Ecto neural progenitor cell (in vitro differentiated cells): Measurements from ENCODE around the gene C5orf22.
"Not testable (repeated sequence)": the region's sequence is repeated elsewhere in the genome, so short reads cannot be mapped to it uniquely, and the experiment has no call there.

Experiments
- DNase-seq: peaks from one replicate; pipeline ENCODE4 v3.0.0-alpha.2; 2018; ENCODE audit warnings: low spot score

Gene C5orf22

GRCh38 chr5:31531888-31532547, at the start of gene C5orf22, which contains the start of gene DROSHA:
TSS of gene C5orf22 (plus strand) at chr5:31532301. CDS start at chr5:31532393, 92 bp downstream.
TSS of gene DROSHA (minus strand) at chr5:31532093. CDS start at chr5:31529059, 3,034 bp downstream.
- DNase-seq, result peak; percentile 95

DNA sequence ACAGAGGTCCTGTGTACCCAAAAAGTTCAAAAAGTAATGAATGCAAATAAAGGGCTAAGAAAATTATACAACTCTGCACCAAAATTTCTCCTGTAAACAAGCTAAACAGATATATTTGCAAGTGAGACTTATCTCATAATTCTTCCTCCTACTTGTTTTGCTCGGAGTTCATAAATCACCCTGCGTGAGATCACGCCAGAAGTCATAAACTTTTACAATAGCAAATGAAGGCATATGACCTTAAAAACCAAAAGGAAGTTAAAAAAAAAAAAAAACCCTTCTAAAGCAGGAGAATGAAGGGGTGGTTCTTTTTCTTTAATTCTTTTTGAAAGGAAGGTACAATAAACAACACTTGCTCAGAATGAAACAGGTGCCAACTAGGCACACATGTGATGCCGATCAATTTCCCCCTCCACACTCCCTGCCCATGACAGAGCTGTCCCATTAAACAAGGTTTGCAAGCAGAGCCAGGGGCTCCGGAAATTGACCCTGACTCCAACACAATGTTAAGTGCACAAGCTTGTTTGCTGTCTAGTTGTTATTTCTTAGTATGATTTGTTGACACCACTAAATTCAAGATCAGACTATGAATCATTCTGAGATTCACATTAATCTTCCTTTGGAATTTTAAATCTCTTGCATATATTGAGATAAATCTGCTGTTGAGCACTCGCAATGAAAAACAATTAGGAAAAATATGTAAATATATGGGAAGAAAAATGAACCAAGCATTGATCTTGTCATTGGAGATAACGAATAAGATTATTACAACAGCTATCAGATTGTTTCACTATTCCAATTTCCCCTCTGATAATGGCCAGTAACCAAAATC, 46.5 kb upstream of the C5orf22 start:
- DNase-seq, result no peak

- no peak for DNase-seq
Measured at GRCh38 chr5:31486441-31486840, 45.7 kb upstream of the C5orf22 start.

DNA sequence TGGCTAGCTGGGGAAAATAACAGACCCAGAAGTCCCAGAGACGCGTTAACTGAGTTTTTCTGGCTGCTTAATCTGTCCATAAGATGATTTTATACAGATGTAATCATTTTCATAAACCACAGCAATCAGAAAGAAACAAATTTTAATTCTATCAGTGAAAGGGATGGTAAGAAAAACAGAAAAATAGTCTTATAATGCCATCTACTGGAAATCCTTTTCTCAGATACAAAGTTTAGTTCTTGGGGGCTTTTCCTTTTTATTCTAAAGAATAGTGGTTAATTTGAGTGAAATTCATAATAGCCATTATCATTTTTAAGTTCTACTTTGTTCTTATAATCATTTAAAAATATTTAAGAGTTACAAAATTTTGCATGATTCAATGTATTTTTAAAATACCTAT, 44.6 kb upstream of the C5orf22 start:
- DNase-seq, result no peak

DNA sequence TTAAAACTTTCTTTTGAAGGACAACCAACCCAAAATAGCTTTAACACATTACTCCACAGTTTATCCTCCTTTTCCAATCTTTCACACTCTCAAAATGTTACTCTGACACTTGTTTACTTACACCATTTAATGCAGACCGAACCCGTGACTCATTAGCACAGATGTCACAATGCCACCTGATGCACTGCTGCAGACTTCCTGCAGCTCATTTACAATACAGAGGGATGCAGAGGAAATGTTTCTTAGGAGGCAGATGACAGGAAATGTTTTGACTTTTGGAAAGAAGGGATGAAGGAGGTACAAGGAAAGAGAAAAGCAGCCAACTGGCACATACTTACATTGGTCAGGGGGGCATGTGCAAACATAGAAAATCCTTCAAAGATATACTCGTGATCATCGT, 39.2 kb upstream of the C5orf22 start:
- DNase-seq, result no peak

DNA sequence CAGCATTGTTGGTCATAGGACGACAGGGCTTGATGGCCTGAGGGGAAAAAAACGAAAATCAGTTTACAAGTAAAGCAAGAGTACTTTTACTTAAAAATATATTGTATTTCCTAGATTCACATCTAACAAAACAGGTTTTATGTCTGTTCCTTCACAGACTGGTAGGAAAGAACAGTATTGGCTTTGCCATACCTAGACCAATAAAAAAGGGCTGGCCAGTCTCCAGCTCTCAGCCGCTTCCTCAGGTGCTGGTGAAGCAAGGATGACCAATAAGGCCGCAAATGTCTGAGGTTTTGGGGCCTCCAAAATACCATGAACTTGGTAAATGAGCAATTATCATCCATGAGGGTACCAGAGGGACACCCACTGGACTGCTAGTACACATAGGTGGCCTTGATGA, 36.8 kb upstream of the C5orf22 start:
- DNase-seq, result no peak

- DNase-seq, result no peak
Measured at GRCh38 chr5:31496301-31496700, 35.8 kb upstream of the C5orf22 start.

DNA sequence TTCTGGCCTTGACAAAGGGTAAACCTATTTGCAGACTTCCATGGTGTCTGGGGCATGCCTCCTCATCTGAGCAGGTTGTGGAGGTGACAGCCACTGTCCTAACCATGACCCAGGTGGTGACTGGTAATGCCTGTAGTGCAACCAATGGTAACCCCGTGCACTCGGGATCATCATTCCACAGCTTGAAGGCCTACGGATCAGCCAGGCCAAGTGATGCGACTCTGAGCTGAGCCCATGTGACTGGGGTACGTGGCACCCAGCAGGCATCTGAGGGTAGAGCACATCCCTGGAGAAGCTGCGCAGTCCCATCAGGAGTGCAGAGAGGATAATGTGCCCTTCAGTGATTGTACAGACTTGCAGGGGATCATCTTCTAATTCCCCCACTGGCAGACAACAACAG, 35.2 kb upstream of the C5orf22 start:
- no peak for DNase-seq

- DNase-seq, result no peak
Measured at GRCh38 chr5:31500256-31500655, 31.8 kb upstream of the C5orf22 start.

GRCh38 chr5:31502506-31502905, 29.6 kb upstream of the C5orf22 start:
- DNase-seq, result no peak

GRCh38 chr5:31504529-31504928, 27.6 kb upstream of the C5orf22 start:
- DNase-seq, result no peak

GRCh38 chr5:31511305-31511704, 20.8 kb upstream of the C5orf22 start:
- no peak for DNase-seq

GRCh38 chr5:31516802-31517201, 15.3 kb upstream of the C5orf22 start:
- DNase-seq, result no peak

DNA sequence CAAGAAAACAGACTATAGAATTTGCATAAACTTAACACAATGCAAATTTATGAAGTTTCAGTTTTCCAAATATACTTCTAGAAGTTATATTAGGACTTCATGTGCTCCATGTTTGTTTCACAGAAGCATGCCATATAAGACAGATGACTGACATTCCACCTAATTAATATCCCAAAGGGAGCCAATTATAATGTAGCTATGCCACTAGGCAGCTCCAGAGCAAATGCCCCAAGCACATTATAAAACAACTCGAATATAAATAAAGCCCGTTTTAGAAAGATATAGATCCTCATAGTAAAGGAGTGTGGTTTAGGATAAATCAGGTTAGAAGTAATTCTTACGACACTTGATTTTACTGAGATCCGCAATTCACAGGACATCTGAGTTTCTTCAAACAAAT, 9.1 kb upstream of the C5orf22 start:
- DNase-seq, result no peak

DNA sequence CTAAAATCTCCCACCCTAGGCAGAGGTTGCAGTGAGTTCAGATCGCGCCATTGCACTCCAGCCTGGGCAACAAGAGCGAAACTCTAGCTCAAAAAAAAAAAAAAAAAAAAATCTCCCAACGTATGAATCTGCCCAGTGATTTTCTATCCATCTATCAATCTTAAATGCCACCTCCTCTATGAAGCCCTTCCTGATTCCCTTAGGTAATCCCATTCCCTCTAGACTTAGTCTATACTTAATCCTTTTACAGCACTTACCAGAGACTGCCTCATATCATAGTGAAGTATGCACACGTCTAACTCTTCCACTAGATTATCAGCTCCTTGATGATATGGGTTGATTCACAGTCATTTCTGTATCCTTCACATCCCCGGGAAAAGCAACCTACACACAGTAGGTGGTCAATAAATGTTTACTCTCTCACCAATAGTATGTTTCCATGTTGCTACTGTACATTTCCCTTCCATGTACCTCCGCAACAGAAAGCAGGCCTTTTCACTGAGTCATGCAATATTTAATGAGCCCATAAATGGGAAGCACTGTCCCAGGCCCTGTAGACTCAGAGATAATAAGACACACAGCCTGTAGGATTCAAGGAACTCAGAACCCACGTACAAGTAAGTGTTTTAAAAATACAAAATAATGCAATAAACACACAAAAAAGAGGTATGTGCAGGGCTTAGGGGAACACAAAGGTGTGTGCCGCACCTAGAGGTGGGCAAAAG, 1.4 kb upstream of the C5orf22 start:
- no peak for DNase-seq

- no peak for DNase-seq
Measured at GRCh38 chr5:31531543-31531887, 586 bp upstream of the C5orf22 start.

DNA sequence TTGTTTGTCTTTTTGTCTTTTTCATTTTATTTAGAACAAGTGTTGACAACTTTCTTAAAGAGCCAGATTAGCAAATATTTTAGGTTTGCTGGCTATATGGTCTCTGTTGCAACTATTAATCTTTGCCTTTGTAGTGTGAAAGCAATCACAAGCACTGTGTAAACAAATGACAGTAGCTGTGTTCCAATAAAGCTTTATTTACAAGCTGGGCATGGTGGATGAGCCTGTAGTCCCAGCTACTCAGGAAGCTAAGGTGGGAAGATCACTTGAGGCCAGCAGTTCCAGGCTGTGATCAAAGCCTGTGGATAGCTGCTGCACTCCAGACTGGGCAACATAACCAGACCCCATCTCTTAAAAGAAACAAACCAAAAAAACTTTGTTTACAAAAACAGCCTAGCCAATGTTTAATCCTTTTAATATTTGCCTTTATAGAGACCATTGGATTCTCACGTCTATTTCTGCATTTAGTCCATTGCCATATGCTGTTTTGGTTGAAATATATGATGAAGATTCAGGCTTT, 2.5 kb downstream of the C5orf22 start:
- DNase-seq, result no peak

GRCh38 chr5:31536873-31537272, 4.8 kb downstream of the C5orf22 start:
- no peak for DNase-seq

- no peak for DNase-seq
Measured at GRCh38 chr5:31537349-31537748, 5.2 kb downstream of the C5orf22 start.

- no peak for DNase-seq
Measured at GRCh38 chr5:31537851-31538250, 5.8 kb downstream of the C5orf22 start.

DNA sequence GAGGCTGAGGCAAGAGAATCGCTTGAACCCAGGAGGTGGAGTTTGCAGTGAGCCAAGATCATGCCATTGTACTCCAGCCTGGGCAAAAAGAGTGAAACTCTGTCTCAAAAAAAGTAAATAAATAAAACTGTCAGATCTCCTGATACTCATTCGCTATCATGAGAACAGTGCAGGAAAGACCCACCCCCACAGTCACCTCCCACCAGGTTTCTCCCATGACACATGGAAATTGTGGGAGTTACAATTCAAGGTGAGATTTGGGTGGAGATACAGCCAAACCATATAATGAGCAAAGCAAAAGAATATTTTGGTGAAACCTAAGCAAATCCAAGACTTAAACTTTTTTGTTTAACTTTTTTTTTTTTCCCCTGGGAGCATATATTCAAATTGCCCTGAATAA, 17.0 kb downstream of the C5orf22 start:
- not testable (repeated sequence) for DNase-seq

DNA sequence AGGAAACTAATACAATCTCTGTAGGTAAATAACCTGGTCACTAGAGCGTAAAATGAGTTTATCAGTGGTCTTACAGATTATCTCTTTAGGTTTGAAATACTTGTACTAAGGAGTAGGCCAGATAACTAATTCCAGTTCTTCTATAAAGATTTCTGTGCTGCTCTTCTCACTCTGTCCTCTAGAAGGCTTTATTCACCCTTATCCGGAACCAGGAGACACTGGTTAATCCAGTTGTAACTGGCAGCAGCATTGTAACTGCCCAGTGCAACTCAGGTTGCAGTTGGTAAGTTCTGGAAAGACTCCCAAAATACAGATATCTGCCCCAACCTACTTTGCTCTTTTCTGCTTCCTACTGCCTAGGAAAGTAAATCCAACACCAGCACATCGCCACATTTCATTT, 19.8 kb downstream of the C5orf22 start:
- DNase-seq, result no peak

DNA sequence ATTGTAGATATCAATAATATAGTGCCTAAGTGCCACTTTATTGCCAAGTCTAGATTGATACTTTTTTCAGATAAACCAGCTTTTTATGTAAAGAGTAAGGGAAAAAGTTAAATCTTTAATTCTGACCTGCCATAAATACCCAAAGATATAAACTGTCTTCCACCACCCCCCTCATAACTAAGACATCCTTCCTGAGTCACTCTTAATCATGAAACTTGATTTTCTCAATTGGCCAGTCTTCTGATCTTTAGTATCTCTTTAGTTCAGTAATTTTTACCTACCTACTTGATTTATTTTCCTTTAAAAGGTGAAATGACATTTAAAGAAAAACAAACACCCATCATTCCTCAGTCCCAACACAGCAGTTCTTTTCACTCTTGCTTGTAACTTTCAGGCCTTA, 21.8 kb downstream of the C5orf22 start:
- DNase-seq, result no peak
